Right atrium auricular region (tissue), 2 donors: ENCODE results near the gene NEK11. TPM values are rescaled to one million over a fixed set of nuclear protein-coding genes. Genes with fewer than 3 reads are reported as not detected.

ENCODE experiments used
- DNase-seq: peaks from one replicate; pipeline ENCODE4 v3.0.0-alpha.2; 2019; ENCODE audit warnings: low spot score
- H3K27ac ChIP-seq, 2 donors: fragments of 200-600 bp; sonication (generic); 1 replicate in 1 of 2; 2 replicates in 1 of 2; pipeline ENCODE4 v1.5.1; 2016 to 2019
- H3K27me3 ChIP-seq, 2 donors: fragments of 200-600 bp; sonication (generic); one replicate each; pipeline versions ENCODE4 v1.5.1 to v1.6.0; 2017 to 2019
- H3K36me3 ChIP-seq: fragments of 200-600 bp; sonication (generic); one replicate; pipeline ENCODE4 v1.5.1; 2016
- H3K4me1 ChIP-seq, 2 donors: fragments of 200-600 bp; sonication (generic); one replicate each; pipeline versions ENCODE4 v1.5.1 to v1.6.0; 2017 to 2019
- H3K4me3 ChIP-seq, 2 donors: fragments of 200-600 bp; sonication (generic); 1 replicate in 1 of 2; 2 replicates in 1 of 2; pipeline ENCODE4 v1.5.1; 2017 to 2019; ENCODE audit warnings: mild to moderate bottlenecking in 1 of 2, moderate library complexity in 1 of 2
- H3K9me3 ChIP-seq, 2 donors: fragments of 200-600 bp; sonication (generic); one replicate each; pipeline ENCODE4 v1.5.1; 2019
- CTCF ChIP-seq, 2 donors: fragments of 200-600 bp; sonication (generic); IDR thresholded peaks; one replicate each; pipeline ENCODE4 v1.5.1; 2019; ENCODE audit warnings: antibody characterized with exemption in 2 of 2
- total RNA-seq, 2 donors: library from RNA; depleted of rRNA; stranded (reverse); fragments of >200 nt; gene quantifications; one replicate each; pipeline ENCODE4 v1.1.0, GENCODE V29; 2016

The NEK11 gene
- total RNA-seq, 2 donors from 2014 or later, result 2.0 to 2.2 TPM

DNA sequence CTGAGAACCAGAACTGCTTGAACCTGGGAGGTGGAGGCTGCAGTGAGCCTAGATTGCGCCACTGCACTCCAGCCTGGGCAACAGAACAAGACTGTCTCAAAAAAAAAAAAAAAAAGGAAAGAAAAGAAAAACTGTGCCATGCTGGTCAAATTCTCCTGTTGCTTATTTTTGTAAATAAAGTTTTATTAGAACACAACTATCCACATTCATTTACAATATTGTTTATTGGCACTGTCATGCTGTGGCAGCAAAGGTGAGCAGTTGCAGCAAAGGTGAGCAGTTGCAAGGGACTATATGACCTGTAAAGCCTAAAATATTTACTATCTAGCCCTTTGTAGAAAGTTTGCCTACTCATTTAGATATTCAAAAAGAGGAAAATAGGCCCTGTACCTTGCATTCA, 18.4 kb upstream of the NEK11 start:
- peaks cover 19% of the 10 kb centered on the region for H3K36me3 ChIP-seq
- no peak overlapping the region for H3K27ac ChIP-seq
- no peaks in the 10 kb centered on the region for H3K27me3 ChIP-seq
- no peak for DNase-seq
- no peak overlapping the region for H3K4me3 ChIP-seq
- no peaks in the 10 kb centered on the region for H3K4me1 ChIP-seq
- H3K9me3 ChIP-seq, result no peaks in the 10 kb centered on the region
- TF ChIP-seq CTCF (IDR thresholded peaks at IDR 0.05), result no peak

DNA sequence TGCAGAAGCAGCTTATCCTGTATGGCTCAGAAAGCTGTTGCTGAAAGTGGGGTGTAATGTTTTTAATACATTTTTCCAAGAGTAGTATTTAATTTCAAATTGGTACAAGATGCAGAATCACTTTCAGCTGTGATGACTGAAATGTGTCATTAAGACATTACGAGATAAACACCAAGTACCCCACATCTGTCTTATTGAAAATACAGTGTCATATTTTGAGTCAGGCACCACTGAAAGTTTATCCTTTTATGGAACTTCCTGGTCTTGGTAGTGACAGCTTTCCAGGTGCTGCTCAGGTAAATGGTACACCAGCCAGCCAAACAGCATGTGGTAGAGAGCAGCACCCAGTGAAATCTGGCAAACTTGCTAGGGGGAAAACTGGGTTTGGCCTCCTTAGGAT, 17.0 kb upstream of the NEK11 start:
- H3K4me3 ChIP-seq, result no peak overlapping the region
- H3K27me3 ChIP-seq, result no peaks in the 10 kb centered on the region
- no peak for TF ChIP-seq CTCF (IDR thresholded peaks at IDR 0.05)
- DNase-seq, result no peak
- H3K4me1 ChIP-seq, result no peaks in the 10 kb centered on the region
- peaks cover 24% of the 10 kb centered on the region for H3K36me3 ChIP-seq
- no peaks in the 10 kb centered on the region for H3K9me3 ChIP-seq
- no peak overlapping the region for H3K27ac ChIP-seq

DNA sequence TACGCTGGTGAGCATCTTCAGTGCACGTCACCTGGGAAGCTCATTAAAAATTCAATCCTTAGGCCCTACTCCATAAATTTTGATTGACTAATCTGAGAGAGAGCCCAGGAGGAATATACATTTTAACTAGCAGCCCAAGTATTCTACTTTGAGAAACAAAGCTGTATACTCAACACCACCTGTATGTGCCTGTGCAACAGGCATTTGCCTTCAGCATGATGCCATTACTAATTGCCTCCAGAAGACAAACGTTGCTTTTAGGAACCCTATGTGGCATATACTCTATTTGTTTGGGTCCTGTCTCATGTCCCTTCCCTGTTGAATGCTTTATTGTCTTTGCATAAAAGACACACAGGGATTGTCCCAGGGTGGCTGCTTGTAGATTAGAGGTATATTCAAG, 7.7 kb upstream of the NEK11 start:
- H3K9me3 ChIP-seq, result no peaks in the 10 kb centered on the region
- peaks cover 8% of the 10 kb centered on the region for H3K36me3 ChIP-seq
- DNase-seq, result no peak
- no peak overlapping the region for H3K4me3 ChIP-seq
- H3K27me3 ChIP-seq, result no peaks in the 10 kb centered on the region
- no peak overlapping the region for H3K27ac ChIP-seq
- TF ChIP-seq CTCF (IDR thresholded peaks at IDR 0.05), result no peak
- H3K4me1 ChIP-seq, result peaks cover 0 to 25% of the 10 kb centered on the region in 2 donors

- Histone ChIP-seq H3K36me3 (peaks cover 3% of the 10 kb centered on the region), H3K4me1 (peaks cover 0 to 31% of the 10 kb centered on the region in 2 donors)
- TF ChIP-seq CTCF (IDR thresholded peaks at IDR 0.05), result no peak
Observed at GRCh38 chr3:131020122-131020693, 6.5 kb upstream of the NEK11 start.

DNA sequence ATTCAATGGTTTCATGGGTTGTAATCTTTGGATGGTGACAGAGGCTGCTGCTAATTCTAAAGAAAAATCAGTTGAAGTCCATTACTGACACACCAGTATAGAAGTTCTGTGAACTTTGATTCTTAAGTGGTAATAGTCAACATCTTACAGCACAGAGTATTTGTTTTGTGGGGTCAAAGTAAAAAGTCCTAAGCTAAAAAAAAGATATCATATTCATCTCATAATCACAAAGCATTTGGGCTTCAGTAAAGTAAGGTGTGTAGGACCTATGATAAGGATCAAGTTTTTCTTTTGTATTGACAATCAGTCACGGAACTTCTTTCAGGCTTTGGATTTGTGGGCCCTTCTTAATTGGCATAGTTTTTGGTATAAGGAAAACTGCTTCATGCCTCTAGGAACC, 1.1 kb upstream of the NEK11 start:
- peaks cover 0 to 39% of the 10 kb centered on the region in 2 donors for H3K4me1 ChIP-seq

More at GRCh38 chr3:131020122-131020693, 6.5 kb upstream of the NEK11 start:
- Histone ChIP-seq H3K9me3 (no peaks in the 10 kb centered on the region), H3K27ac (no peak overlapping the region), H3K27me3 (no peaks in the 10 kb centered on the region), H3K4me3 (no peak overlapping the region)
- DNase-seq, result no peak

More for the DNA sequence above, 1.1 kb upstream of the NEK11 start:
- no peaks in the 10 kb centered on the region for H3K36me3 ChIP-seq
- no peak for TF ChIP-seq CTCF (IDR thresholded peaks at IDR 0.05)
- H3K27ac ChIP-seq, result no peak overlapping the region
- no peaks in the 10 kb centered on the region for H3K27me3 ChIP-seq
- peak overlapping the region in 1 of 2 donors; percentile 74 for H3K4me3 ChIP-seq
- no peak for DNase-seq
- no peaks in the 10 kb centered on the region for H3K9me3 ChIP-seq
